HUDEP-2 (cell line): ENCODE data around the gene LLPH.

Experiments
- DNase-seq, 76 experiments: peaks; one replicate each; lab custom pipeline; 2025; ENCODE audit not compliant: unreplicated experiment in 76 of 76; lab: John Stamatoyannopoulos, UW

Gene LLPH

GRCh38 chr12:66107451-66107915 is 23.1 kb downstream of the LLPH start:
- peak in 54 of 76 experiments; percentile 1 to 88 (median 66) for DNase-seq

GRCh38 chr12:66103016-66103913 is 27.3 kb downstream of the LLPH start:
- DNase-seq = peak in 1 of 76 experiments; percentile 0

GRCh38 chr12:66092559-66093269 is 37.8 kb downstream of the LLPH start:
- no peak for DNase-seq

GRCh38 chr12:66090157-66090556 is 40.4 kb downstream of the LLPH start:
- DNase-seq = no peak

GRCh38 chr12:66087365-66087943 is 43.1 kb downstream of the LLPH start:
- DNase-seq = peak in 35 of 76 experiments; percentile 1 to 52 (median 19)

- no peak for DNase-seq
Observed at GRCh38 chr12:66085998-66086397, 44.6 kb downstream of the LLPH start.

- DNase-seq = no peak
Observed at GRCh38 chr12:66085213-66085612, 45.3 kb downstream of the LLPH start.

- no peak for DNase-seq
Observed at GRCh38 chr12:66083766-66084165, 46.8 kb downstream of the LLPH start.

GRCh38 chr12:66082744-66083143 is 47.8 kb downstream of the LLPH start:
- no peak for DNase-seq

- DNase-seq = no peak
Observed at GRCh38 chr12:66080791-66081190, 49.8 kb downstream of the LLPH start.

- no peak for DNase-seq
Observed at GRCh38 chr12:66077542-66077941, 53.0 kb downstream of the LLPH start.

GRCh38 chr12:66074561-66074960 is 56.0 kb downstream of the LLPH start:
- no peak for DNase-seq

- no peak for DNase-seq
Observed at GRCh38 chr12:66072566-66072965, 58.0 kb downstream of the LLPH start.

GRCh38 chr12:66072135-66072534 is 58.4 kb downstream of the LLPH start:
- DNase-seq = no peak

- DNase-seq = no peak
Observed at GRCh38 chr12:66071549-66071948, 59.0 kb downstream of the LLPH start.

- no peak for DNase-seq
Observed at GRCh38 chr12:66070378-66071120, 60.0 kb downstream of the LLPH start.

- DNase-seq = no peak
Observed at GRCh38 chr12:66066929-66067523, 63.5 kb downstream of the LLPH start.
